Measurements from ENCODE around the gene EPHA3. TPM values are rescaled to one million over a fixed set of nuclear protein-coding genes. Genes with fewer than 3 reads are reported as not detected.

The EPHA3 gene
- total RNA-seq, 1 donor from 2014 or later = 0.17 TPM

DNA sequence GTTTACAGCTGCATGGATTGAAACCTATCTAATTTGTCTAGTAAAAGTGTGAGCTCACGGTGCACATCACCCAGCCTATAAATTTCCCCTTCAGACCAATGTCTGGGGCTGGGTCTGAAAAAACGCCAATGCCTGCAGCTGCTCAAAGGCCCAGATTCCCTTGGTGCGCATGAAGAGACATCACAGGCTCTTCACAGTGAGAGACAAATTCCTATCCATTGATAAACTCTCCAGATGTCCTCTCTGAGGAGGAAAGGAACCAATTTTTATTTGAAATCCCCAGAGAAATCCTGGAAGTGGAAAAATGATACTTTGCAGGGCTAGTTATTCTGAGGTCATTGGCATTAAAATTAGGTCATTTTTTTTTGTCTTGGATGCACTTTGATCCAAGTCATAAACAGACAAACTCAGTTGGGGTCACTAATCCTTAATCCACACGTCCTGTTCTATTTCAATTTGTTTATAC is 360.5 kb downstream of the EPHA3 start:
- Mint-ChIP-seq H3K36me3 (ENCODE audit: insufficient read depth) (no peaks in the 10 kb centered on the region), H3K4me1 (ENCODE audit: low read depth) (no peaks in the 10 kb centered on the region), H3K9me3 (ENCODE audit: low read depth) (no peaks in the 10 kb centered on the region), H3K27me3 (no peaks in the 10 kb centered on the region), H3K27ac (no peak overlapping the region), H3K4me3 (ENCODE audit: low read depth) (no peak overlapping the region)
- TF ChIP-seq, protein P1, sequence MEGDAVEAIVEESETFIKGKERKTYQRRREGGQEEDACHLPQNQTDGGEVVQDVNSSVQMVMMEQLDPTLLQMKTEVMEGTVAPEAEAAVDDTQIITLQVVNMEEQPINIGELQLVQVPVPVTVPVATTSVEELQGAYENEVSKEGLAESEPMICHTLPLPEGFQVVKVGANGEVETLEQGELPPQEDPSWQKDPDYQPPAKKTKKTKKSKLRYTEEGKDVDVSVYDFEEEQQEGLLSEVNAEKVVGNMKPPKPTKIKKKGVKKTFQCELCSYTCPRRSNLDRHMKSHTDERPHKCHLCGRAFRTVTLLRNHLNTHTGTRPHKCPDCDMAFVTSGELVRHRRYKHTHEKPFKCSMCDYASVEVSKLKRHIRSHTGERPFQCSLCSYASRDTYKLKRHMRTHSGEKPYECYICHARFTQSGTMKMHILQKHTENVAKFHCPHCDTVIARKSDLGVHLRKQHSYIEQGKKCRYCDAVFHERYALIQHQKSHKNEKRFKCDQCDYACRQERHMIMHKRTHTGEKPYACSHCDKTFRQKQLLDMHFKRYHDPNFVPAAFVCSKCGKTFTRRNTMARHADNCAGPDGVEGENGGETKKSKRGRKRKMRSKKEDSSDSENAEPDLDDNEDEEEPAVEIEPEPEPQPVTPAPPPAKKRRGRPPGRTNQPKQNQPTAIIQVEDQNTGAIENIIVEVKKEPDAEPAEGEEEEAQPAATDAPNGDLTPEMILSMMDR (IDR thresholded peaks at IDR 0.05; ENCODE audit: unreplicated experiment) = no peak
- DNase-seq (ENCODE audit: low spot score, unreplicated experiment) = no peak

GRCh38 chr3:89472101-89472500 is 364.7 kb downstream of the EPHA3 start:
- H3K9me3 Mint-ChIP-seq (ENCODE audit: low read depth) = peaks cover 4% of the 10 kb centered on the region
- no peaks in the 10 kb centered on the region for H3K4me1 Mint-ChIP-seq (ENCODE audit: low read depth)

GRCh38 chr3:89474333-89475130 is 367.1 kb downstream of the EPHA3 start:
- Mint-ChIP-seq H3K4me1 (ENCODE audit: low read depth) (peaks cover 3% of the 10 kb centered on the region), H3K27ac (no peak overlapping the region), H3K27me3 (no peaks in the 10 kb centered on the region), H3K4me3 (ENCODE audit: low read depth) (no peak overlapping the region), H3K36me3 (ENCODE audit: insufficient read depth) (no peaks in the 10 kb centered on the region), H3K9me3 (ENCODE audit: low read depth) (peaks cover 4% of the 10 kb centered on the region)
- TF ChIP-seq, protein P1 (IDR thresholded peaks at IDR 0.05; ENCODE audit: unreplicated experiment) = no peak
- DNase-seq (ENCODE audit: low spot score, unreplicated experiment) = no peak

More at GRCh38 chr3:89472101-89472500, 364.7 kb downstream of the EPHA3 start:
- no peak for DNase-seq (ENCODE audit: low spot score, unreplicated experiment)
- no peaks in the 10 kb centered on the region for H3K27me3 Mint-ChIP-seq
- H3K27ac Mint-ChIP-seq = no peak overlapping the region
- H3K36me3 Mint-ChIP-seq (ENCODE audit: insufficient read depth) = no peaks in the 10 kb centered on the region
- TF ChIP-seq, protein P1 (IDR thresholded peaks at IDR 0.05; ENCODE audit: unreplicated experiment) = no peak
- no peak overlapping the region for H3K4me3 Mint-ChIP-seq (ENCODE audit: low read depth)

- TF ChIP-seq, protein P1 (IDR thresholded peaks at IDR 0.05; ENCODE audit: unreplicated experiment) = no peak
- Mint-ChIP-seq H3K4me3 (ENCODE audit: low read depth) (no peak overlapping the region), H3K4me1 (ENCODE audit: low read depth) (peaks cover 5% of the 10 kb centered on the region), H3K27ac (no peak overlapping the region), H3K27me3 (no peaks in the 10 kb centered on the region), H3K36me3 (ENCODE audit: insufficient read depth) (no peaks in the 10 kb centered on the region), H3K9me3 (ENCODE audit: low read depth) (peaks cover 4% of the 10 kb centered on the region)
- DNase-seq (ENCODE audit: low spot score, unreplicated experiment) = no peak
Observed at GRCh38 chr3:89488800-89489580, 381.6 kb downstream of the EPHA3 start.

DNA sequence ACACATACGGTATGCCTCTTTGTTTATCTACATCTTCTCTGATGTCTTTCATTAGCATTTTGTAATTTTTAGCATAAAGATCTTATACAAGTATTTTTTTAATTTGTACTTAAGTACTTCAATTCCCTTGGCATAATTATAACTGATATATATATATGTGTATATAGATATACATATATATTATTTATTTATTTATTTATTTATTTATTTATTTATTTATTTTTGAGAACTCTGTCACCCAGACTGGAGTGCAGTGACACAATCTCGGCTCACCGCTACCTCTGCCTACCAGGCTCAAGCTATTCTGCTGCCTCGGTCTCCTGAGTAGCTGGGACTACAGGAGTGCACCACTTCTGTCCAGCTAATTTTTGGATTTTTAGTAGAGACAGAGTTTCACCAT is 382.7 kb downstream of the EPHA3 start:
- Mint-ChIP-seq H3K4me1 (ENCODE audit: low read depth) (peaks cover 6% of the 10 kb centered on the region), H3K36me3 (ENCODE audit: insufficient read depth) (no peaks in the 10 kb centered on the region), H3K4me3 (ENCODE audit: low read depth) (no peak overlapping the region), H3K27me3 (no peaks in the 10 kb centered on the region), H3K9me3 (ENCODE audit: low read depth) (peaks cover 4% of the 10 kb centered on the region), H3K27ac (no peak overlapping the region)
- TF ChIP-seq, protein P1 (IDR thresholded peaks at IDR 0.05; ENCODE audit: unreplicated experiment) = no peak
- DNase-seq (ENCODE audit: low spot score, unreplicated experiment) = no peak

Measured in progenitor cell of endocrine pancreas (in vitro differentiated cells).